Hypothalamus (tissue), 51 donors: ENCODE measurements around the gene TECTA.
"Not testable (repeated sequence)": the region's sequence is repeated elsewhere in the genome, so short reads cannot be mapped to it uniquely, and the experiment has no call there.

ENCODE experiments used
- DNase-seq, 51 donors: peaks; one replicate each; lab custom pipeline; 2025; lab: John Stamatoyannopoulos, UW

TECTA gene

DNA sequence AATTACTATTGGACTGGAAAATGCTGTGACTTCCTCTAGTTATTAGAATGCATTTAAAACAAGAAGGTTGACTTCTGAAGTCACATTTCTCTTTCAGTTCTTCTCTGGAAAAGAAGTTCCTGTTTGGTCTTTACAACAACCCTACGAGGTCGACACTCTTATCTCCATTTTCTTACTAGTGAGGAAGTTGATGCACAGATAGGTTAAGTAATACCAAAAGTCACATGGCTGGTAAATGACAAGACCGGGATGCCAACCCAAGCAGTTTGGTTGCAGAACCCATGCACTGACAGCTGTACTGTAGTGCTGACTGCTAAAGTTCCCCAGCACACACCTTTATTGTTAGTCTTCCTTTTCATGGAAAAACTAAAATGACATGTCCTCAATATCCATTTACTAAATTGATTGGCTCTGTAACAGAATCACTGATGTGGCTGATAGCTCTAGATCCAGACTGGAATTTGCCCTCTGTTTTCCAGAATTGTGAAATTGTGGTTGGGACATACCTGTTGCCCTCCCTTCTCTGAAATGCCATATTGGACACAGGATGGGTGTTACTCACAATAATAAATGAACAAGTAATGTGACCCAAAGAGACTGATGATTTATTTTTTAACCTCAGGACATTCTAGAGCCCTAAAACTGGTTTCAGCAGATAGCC is 9.4 kb upstream of the TECTA start:
- peak in 2 of 51 donors; percentile 12 to 15 for DNase-seq

GRCh38 chr11:121095561-121095960 is 5.5 kb upstream of the TECTA start:
- no peak for DNase-seq

- no peak for DNase-seq
Measured at GRCh38 chr11:121099364-121099763, 1.7 kb upstream of the TECTA start.

- DNase-seq = no peak
Measured at GRCh38 chr11:121099885-121100284, 1.2 kb upstream of the TECTA start.

GRCh38 chr11:121104312-121104762 is 3.3 kb downstream of the TECTA start:
- DNase-seq = no peak

DNA sequence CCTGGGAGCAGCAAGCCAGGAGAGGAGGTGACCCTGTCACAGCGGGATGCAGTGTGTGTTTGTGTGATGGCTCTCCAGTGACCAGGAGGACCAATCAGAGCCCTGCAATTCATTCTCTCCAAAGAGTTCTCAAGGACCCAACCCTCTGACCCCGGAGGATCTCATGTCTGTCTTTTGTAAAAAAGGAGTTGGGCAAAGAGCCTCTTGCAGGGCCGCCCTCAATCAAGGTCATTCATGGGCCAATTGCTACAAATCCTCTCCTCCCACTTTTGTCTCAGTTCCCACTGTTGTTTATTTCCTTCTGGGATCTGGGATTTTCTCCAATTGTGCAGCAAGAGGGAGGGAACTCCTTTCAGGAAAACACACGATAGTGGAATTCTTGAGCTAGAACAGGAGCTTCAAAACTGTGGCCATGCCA is 4.0 kb downstream of the TECTA start:
- DNase-seq = peak in 2 of 51 donors; percentile 12 to 17

DNA sequence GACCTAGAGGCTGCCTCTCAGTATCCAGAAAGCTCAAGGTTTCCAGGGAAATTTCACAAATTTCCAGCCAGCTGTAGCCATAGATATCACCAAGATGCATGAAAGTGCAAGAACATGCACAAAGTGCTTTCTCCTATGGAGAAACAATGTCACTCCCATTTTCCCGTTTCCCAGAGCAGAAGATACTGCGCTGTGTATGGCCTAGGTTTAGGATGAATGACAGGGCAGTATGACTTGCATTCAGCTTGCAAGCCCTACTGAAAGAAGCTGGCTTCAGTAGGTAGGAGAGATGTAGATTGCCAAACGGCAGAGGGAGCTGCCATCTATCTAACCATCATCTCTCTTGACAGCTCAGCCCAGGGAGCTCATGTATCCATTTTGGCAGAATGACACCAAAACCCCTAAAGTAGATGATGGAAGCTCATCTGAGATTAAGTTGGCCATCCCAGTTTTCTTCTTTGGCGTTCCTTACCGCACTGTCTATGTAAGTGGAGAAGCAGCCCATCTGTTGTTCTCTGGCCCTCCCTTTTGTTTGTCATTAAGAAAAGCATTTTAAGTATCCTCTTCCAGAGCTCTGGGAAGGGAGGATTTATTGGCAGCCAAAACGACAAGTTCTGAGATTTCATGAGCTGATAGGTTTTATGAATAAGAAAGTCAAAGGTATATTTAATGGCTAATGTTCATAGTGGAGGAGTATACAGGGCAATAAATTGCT is 4.6 kb downstream of the TECTA start:
- DNase-seq = no peak

- no peak for DNase-seq
Measured at GRCh38 chr11:121106812-121107211, 5.8 kb downstream of the TECTA start.

DNA sequence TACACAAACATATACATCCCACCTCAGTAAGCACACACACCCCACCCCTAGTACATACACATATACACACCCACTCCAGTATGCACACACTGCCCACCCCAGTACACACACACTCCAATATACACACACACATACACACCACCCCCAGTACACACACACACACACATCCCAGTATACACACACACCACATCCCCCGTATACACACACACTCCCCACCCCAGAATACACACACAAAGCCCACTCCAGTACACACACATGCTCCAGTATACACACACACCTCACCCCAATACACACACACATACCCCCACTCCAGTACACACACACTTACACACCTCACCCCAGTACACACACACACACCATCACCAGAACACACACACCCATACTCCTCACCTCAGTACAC is 7.4 kb downstream of the TECTA start:
- no peak for DNase-seq

GRCh38 chr11:121109471-121109870 is 8.4 kb downstream of the TECTA start:
- DNase-seq = no peak

- DNase-seq = no peak
Measured at GRCh38 chr11:121109916-121110586, 9.0 kb downstream of the TECTA start.

DNA sequence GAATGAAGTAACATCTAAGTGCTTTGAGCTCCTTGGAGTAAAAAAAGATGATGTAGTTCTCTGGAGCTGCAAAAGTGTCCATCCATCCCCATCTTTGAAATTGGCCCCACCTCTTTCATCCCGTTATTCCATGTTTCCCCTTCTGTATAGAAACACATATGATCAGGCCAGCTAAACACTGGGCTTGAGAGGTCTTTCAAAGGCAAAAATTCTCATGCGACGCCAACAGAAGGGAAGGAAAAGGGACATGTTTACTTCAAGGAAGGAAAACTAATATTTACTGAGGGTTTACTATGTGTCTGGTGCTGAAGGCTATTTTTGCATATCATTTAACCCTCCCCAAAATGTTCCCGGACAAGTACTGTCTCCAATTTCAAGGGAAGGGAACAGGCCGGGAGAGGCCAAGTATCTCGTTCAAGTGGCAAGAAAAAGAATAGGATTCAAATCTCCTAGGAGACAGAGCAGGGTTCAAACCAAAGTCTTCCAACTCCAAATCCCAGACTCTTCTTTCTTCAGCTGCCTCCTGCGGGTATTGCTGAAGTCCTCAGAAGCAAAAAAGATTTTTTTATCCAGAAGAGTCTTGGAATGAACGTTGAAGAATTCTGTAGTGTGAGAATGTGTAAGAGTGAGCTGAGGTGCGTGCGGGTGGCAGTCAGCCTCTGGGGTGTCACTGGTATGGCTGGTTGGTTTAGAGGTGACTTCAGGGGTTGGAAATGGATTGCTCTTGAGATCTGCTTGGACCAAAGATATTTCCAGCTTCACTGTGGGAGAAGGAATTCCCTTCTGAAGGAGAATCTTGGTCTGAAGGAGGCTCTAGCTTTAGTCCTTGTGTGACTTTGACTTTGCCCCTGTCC is 10.1 kb downstream of the TECTA start:
- no peak for DNase-seq

DNA sequence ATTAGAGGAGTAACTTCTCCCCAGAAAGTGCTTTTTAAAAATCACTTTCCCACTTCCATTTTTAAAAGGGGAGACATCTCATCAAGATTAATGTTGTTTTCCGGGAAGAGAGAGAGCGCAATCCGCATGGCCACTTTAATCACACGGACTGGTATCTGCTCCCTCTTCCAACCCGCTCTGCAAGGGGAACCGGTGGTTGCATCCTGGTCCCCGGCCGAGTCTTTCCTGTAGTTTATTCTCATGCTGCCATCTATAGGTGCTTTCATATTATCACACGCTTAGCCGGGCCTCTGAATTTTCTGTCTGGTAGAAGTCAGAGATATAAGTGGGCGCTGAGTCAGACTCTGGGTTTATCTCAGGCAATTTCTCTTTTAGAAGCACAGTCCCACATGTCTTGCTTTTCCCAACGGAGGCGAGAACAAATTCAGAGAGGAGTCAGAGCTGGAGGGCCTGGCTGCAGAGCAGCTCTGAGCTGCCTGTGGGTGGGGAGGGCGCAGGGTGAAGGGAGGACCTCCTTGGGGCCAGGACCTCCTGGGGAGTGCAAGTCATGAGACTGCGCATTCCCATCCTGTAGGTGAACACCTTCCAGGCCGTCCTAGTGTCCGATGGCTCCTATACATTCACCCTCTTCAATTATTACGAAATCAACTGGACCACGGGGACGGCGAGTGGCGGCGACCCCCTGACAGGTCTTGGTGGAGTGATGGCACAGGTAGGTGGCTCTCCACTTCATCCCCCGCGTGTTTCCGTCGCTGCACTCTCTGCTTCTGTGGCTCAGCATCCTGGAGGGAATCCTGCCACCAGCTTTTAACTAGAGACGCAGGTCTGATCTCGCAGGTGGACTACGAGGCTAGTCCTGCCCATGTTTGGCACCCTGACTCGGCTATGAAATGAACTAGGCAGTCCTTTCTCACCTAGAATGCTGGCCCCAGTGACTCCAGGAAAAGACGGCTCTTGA is 11.7 kb downstream of the TECTA start:
- DNase-seq = peak in 37 of 51 donors; percentile 3 to 76 (median 31)

DNA sequence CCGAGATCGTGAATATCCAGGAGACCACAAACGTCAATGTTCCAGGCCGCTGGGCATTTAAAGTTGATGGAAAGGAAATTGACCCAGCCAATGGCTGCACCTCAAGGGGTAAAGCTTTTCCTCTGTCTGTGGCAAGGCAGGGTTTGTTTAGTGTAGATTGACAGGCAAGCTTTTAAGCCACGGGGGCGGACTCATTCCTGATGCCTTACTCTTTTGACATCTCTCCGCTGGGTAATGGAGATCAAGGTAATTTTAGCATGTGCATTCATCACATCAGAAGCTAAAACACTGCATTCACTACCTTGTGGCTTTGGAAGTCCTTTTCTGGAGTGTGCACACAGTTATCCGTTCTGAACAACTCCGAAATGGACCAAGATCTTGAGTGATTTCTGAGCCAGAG is 12.6 kb downstream of the TECTA start:
- no peak for DNase-seq

- not testable (repeated sequence) for DNase-seq
Measured at GRCh38 chr11:121115024-121115423, 14.0 kb downstream of the TECTA start.

DNA sequence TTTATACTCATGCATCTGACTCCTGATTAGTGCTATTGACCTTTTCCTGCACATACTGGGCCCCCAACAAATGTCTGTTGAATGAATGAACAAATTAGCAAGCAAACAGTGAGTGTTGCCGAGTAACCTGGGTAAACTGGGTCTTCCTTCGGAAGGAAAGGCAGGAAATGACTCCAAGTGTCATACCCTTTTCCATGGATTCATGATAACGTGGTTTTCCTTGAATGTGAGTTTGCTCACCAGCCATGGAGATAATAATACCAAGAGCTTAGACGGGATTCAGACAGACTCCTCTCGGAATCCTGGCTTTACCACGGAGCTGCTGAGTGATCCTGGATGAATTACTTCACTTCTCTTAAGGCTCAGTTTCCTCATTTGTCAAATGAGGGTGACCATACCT is 16.7 kb downstream of the TECTA start:
- no peak for DNase-seq

DNA sequence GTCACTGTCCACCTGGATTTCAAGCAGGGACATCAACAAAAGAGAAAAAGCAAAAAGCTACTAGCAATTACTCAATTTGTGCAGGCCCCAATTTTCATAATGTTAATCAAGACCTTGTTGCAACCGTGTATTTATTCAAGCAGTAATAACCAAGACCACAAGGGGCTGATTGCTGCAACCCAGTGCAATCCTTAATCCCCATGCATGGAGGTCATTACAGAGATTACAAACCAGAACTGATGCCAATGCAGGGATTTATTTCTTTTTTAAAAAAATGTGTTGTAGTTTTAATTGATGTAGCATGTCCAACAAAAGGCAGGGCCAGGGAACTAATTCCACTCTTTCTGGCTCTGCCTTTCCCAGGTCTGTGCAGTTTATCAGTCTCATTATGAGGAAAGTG is 18.4 kb downstream of the TECTA start:
- DNase-seq = no peak

DNA sequence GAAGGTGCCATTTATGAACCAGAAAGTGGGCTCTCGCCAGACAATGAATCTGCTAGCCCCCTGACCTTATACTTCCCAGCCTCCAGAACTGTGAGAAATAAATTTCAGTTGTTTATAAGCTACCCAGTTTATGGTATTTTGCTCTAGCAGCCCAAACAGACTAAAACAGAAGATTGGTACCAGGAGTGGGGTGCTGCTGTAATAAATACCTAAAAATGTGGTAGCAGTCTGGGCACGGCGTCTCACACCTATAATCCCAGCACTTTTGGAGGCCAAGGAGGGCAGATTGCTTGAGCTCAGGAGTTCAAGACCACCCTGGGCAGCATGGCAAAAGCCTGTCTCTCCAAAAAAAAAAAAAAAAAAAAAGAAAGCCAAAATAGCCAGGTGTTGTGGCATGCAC is 21.3 kb downstream of the TECTA start:
- no peak for DNase-seq

- no peak for DNase-seq
Measured at GRCh38 chr11:121123496-121124069, 22.5 kb downstream of the TECTA start.
